ENCODE results near the gene ALX1. TPM values are rescaled to one million over a fixed set of nuclear protein-coding genes. Genes with fewer than 3 reads are reported as not detected.
"Not testable (repeated sequence)": the region's sequence is repeated elsewhere in the genome, so short reads cannot be mapped to it uniquely, and the experiment has no call there.

The ALX1 gene
- total and polyA plus RNA-seq, 2 experiments from 2014 or later: 3.4 to 3.8 TPM

GRCh38 chr12:85308374-85308773, 28.4 kb downstream of the ALX1 start:
- 25% methylated on average over 5 of the region's 5 CpGs for WGBS (ENCODE audit: low lambda C conversion rate, missing lambda C conversion rate)
- H3K4me2 ChIP-seq: peak overlapping the region; percentile 8
- no peaks in the 10 kb centered on the region for H3K9me3 ChIP-seq (ENCODE audit: low read depth)
- no peak for TF ChIP-seq EZH2 (IDR thresholded peaks at IDR 0.05; ENCODE audit: borderline replicate concordance)
- no peak for TF ChIP-seq EZH2phosphoT487 (IDR thresholded peaks at IDR 0.05; ENCODE audit: low read depth, severe bottlenecking, unreplicated experiment)
- no peaks in the 10 kb centered on the region for H3K36me3 ChIP-seq (replicated peaks; ENCODE audit: insufficient read depth, low read depth)
- H3K27ac ChIP-seq: no peak overlapping the region
- H3K9me2 ChIP-seq (replicated peaks; ENCODE audit: insufficient read depth): no peaks in the 10 kb centered on the region
- no peaks in the 10 kb centered on the region for H3K27me3 ChIP-seq
- no peak overlapping the region for H3K4me3 ChIP-seq
- peaks cover 4% of the 10 kb centered on the region for H3K4me1 ChIP-seq (ENCODE audit: insufficient read depth)
- DNase-seq (ENCODE audit: low spot score): no peak
- no peaks in the 10 kb centered on the region for H3K79me2 ChIP-seq
- H2AFZ ChIP-seq: no peak overlapping the region
- no peaks in the 10 kb centered on the region for H4K20me1 ChIP-seq (ENCODE audit: insufficient read depth, poor library complexity, severe bottlenecking)

- Histone ChIP-seq H3K9me2 (replicated peaks; ENCODE audit: insufficient read depth) (no peaks in the 10 kb centered on the region), H2AFZ (no peak overlapping the region), H3K27me3 (no peaks in the 10 kb centered on the region), H3K4me1 (ENCODE audit: insufficient read depth) (peaks cover 4% of the 10 kb centered on the region), H3K4me3 (no peak overlapping the region), H3K4me2 (peak overlapping the region; percentile 37), H3K9me3 (ENCODE audit: low read depth) (no peaks in the 10 kb centered on the region), H4K20me1 (ENCODE audit: insufficient read depth, poor library complexity, severe bottlenecking) (no peaks in the 10 kb centered on the region), H3K27ac (no peak overlapping the region), H3K79me2 (no peaks in the 10 kb centered on the region), H3K36me3 (replicated peaks; ENCODE audit: insufficient read depth, low read depth) (no peaks in the 10 kb centered on the region)
- TF ChIP-seq EZH2phosphoT487 (IDR thresholded peaks at IDR 0.05; ENCODE audit: low read depth, severe bottlenecking, unreplicated experiment) (no peak), EZH2 (IDR thresholded peaks at IDR 0.05; ENCODE audit: borderline replicate concordance) (no peak), CTCF (IDR thresholded peaks at IDR 0.05; ENCODE audit: poor library complexity) (no peak)
- DNase-seq (ENCODE audit: low spot score): no peak
- 33% methylated on average over 5 of the region's 5 CpGs for WGBS (ENCODE audit: low lambda C conversion rate, missing lambda C conversion rate)
Measured at GRCh38 chr12:85309125-85309566, 29.1 kb downstream of the ALX1 start.

- peak; percentile 8 for DNase-seq (ENCODE audit: low spot score)
- Histone ChIP-seq H3K4me1 (ENCODE audit: insufficient read depth) (peaks cover 4% of the 10 kb centered on the region), H3K9me2 (replicated peaks; ENCODE audit: insufficient read depth) (no peaks in the 10 kb centered on the region), H3K4me3 (no peak overlapping the region), H3K36me3 (replicated peaks; ENCODE audit: insufficient read depth, low read depth) (no peaks in the 10 kb centered on the region), H3K79me2 (no peaks in the 10 kb centered on the region), H3K9me3 (ENCODE audit: low read depth) (no peaks in the 10 kb centered on the region), H4K20me1 (ENCODE audit: insufficient read depth, poor library complexity, severe bottlenecking) (no peaks in the 10 kb centered on the region), H3K27ac (no peak overlapping the region), H3K4me2 (peak overlapping the region; percentile 37), H2AFZ (no peak overlapping the region), H3K27me3 (no peaks in the 10 kb centered on the region)
- TF ChIP-seq CTCF (IDR thresholded peaks at IDR 0.05; ENCODE audit: poor library complexity): no peak
- WGBS (ENCODE audit: low lambda C conversion rate, missing lambda C conversion rate): 42% methylated on average over 3 of the region's 3 CpGs
Measured at GRCh38 chr12:85310025-85310424, 30.0 kb downstream of the ALX1 start.

- H4K20me1 ChIP-seq (ENCODE audit: insufficient read depth, poor library complexity, severe bottlenecking): no peaks in the 10 kb centered on the region
- no peak overlapping the region for H3K27ac ChIP-seq
- H3K4me3 ChIP-seq: no peak overlapping the region
- no peaks in the 10 kb centered on the region for H3K79me2 ChIP-seq
- peak; percentile 57 for TF ChIP-seq CTCF (IDR thresholded peaks at IDR 0.05; ENCODE audit: poor library complexity)
- TF ChIP-seq EZH2phosphoT487 (IDR thresholded peaks at IDR 0.05; ENCODE audit: low read depth, severe bottlenecking, unreplicated experiment): no peak
- no peak for TF ChIP-seq EZH2 (IDR thresholded peaks at IDR 0.05; ENCODE audit: borderline replicate concordance)
- no peak for DNase-seq (ENCODE audit: low spot score)
- peaks cover 4% of the 10 kb centered on the region for H3K4me1 ChIP-seq (ENCODE audit: insufficient read depth)
- H3K4me2 ChIP-seq: no peak overlapping the region
- H3K9me2 ChIP-seq (replicated peaks; ENCODE audit: insufficient read depth): no peaks in the 10 kb centered on the region
- no peaks in the 10 kb centered on the region for H3K9me3 ChIP-seq (ENCODE audit: low read depth)
- H3K36me3 ChIP-seq (replicated peaks; ENCODE audit: insufficient read depth, low read depth): no peaks in the 10 kb centered on the region
- H2AFZ ChIP-seq: no peak overlapping the region
- H3K27me3 ChIP-seq: no peaks in the 10 kb centered on the region
- 88% methylated on average over 2 of the region's 2 CpGs for WGBS (ENCODE audit: low lambda C conversion rate, missing lambda C conversion rate)
Measured at GRCh38 chr12:85310456-85311076, 30.5 kb downstream of the ALX1 start.

- not testable (repeated sequence) for DNase-seq (ENCODE audit: low spot score); H4K20me1 ChIP-seq (ENCODE audit: insufficient read depth, poor library complexity, severe bottlenecking); H3K4me1 ChIP-seq (ENCODE audit: insufficient read depth); H2AFZ ChIP-seq; H3K9me2 ChIP-seq (replicated peaks; ENCODE audit: insufficient read depth); H3K4me2 ChIP-seq; H3K27me3 ChIP-seq; H3K79me2 ChIP-seq; H3K9me3 ChIP-seq (ENCODE audit: low read depth); H3K4me3 ChIP-seq; H3K36me3 ChIP-seq (replicated peaks; ENCODE audit: insufficient read depth, low read depth); H3K27ac ChIP-seq
- 85% methylated on average over 28 of the region's 33 CpGs for WGBS (ENCODE audit: low lambda C conversion rate, missing lambda C conversion rate)
Measured at GRCh38 chr12:85317866-85318636, 38.0 kb downstream of the ALX1 start.
